GM12873 (cell line): ENCODE data around the gene TDRD9.

Experiments used
- TF ChIP-seq, protein P1 (sequence below): IDR thresholded peaks from 2 replicates; pipeline ENCODE4 v1.5.1; 2012; ENCODE audit warnings: low read depth, mild to moderate bottlenecking, moderate library complexity, low read length, control low read depth; ENCODE audit not compliant: insufficient read depth; ENCODE audit errors: missing control alignments

Gene TDRD9

DNA sequence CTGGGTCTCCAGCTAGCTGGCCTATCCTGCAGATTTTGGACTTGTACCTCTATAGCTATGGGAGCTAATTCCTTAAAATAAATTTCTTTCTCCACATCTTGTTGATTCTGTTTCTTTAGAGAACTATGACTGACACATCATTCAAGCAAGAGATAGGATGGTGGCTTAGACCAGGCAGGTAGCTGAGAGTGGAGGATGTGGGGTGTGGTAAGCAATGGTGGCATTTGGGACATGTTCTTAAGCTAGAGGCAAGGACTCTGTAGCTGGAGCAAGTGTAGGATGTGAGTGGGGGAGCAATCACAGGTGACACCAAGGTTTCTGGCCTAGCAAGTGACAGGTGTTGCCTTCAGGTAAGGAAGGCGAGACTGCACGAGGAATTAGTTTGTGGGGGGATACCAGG is 6.8 kb downstream of the TDRD9 start:
- TF ChIP-seq, protein P1, sequence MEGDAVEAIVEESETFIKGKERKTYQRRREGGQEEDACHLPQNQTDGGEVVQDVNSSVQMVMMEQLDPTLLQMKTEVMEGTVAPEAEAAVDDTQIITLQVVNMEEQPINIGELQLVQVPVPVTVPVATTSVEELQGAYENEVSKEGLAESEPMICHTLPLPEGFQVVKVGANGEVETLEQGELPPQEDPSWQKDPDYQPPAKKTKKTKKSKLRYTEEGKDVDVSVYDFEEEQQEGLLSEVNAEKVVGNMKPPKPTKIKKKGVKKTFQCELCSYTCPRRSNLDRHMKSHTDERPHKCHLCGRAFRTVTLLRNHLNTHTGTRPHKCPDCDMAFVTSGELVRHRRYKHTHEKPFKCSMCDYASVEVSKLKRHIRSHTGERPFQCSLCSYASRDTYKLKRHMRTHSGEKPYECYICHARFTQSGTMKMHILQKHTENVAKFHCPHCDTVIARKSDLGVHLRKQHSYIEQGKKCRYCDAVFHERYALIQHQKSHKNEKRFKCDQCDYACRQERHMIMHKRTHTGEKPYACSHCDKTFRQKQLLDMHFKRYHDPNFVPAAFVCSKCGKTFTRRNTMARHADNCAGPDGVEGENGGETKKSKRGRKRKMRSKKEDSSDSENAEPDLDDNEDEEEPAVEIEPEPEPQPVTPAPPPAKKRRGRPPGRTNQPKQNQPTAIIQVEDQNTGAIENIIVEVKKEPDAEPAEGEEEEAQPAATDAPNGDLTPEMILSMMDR: no peak

DNA sequence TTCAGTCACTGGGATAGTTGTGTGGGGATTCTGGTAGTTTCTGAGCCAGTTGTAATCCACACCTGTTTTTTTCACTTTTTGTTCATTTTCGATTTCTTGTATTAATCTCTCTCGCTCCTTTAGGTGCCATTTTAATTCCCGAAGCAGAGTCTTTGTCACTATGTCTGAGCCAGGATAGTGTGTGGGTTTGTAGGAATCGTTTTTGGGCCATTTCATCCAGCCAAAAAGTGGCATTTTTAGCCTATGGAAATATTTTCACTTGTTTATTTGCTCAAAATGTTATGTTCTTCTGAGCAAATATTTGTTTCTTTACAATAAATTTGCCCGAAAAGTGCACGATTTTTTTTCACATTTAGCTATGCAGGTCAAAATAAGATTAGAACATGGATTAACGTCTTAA is 13.2 kb downstream of the TDRD9 start:
- TF ChIP-seq, protein P1: no peak

DNA sequence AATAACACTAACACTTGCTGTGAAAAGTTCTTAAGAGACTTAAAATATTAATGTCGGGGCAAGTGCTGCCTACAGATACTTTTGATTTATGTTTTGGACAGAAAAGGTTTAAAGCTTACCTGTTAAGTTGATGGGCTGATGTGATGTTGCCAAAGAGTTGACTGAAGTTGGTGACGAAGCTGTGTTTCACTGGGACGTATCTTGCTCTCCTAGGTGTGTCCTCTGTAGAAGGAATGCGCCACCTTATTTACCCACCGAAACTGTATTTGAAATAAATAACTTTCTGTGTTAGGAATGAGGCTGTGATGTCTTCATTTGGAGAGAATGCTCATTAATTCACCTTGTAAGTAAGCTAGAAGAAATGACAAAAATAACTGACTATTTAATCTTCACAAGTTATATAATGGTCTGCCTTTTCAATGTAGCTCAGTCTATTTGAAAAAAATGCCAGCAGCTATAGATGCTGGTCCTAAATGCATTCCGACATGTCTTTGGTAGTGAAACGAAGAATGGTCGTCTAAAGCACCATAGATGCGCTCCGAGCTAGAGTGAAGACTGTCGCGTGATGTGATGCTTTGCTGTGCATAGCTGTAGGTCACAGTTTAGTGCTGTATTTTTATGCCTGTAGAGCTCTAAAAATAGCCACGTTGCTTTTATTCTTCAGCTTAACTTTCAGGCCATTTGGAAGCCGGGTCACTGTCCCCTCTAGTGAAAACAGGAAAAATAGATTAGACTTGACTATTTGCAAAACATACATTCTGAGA is 13.9 kb downstream of the TDRD9 start, which contains the start of gene RD3L:
Gene RD3L (minus strand): TSS at position 557 of the 764 bp plus-strand sequence. CDS start 834 bp downstream, outside the sequence.
- TF ChIP-seq, protein P1: no peak

DNA sequence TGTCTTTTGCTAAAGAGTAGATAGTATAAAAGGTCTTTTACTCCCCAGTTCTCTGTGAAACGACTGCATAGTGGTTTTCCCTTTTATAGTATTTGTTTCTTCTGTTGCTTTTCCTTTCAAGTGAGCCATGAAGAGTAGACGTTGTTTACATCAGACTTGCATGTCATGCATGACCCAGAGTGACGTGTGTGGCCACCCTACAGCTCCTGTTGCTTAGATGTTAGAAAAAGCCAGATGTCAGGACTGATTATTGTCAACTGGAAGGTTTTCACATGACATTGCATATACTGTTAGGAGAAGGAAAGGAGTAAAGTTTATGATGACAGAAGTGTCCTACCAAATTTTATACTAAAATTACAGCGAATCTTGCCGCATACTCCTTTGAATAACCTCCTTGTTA is 15.4 kb downstream of the TDRD9 start:
- TF ChIP-seq, protein P1: no peak

DNA sequence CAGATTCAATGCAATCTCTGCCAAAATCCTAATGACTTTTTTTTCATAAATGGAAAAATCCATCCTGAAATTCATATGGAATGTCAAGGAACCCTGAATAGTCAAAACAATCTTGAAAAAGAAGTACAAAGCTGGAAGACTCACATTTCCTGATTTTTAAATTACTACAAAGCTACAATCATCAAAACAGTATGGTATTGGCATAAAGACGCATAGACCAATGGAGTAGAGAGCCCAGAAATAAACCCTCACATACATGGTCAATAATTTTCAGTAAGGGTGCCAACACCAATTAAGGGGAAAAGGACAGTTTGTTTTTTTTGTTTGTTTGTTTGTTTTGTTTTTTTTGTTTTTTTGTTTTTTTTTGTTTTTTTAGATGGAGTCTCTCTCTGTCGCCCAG is 18.7 kb downstream of the TDRD9 start:
- TF ChIP-seq, protein P1: no peak

DNA sequence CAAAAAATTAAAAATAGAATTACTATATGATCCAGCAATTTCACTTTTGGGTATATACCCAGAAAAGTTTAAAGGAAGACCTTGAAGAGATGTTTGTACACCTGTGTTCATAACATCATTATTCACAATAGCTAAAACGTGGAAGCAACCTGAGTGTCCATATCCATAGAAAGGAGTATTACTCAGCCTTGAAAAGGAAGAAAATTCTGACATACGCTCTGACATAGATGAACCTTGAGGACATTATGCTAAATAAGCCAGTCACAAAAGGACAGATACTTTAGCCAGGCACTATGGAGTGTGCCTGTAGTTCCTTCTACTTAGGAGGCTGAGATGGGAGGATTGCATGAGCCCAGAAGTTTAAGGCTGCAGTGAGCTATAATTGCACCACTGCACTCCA is 20.2 kb downstream of the TDRD9 start:
- TF ChIP-seq, protein P1: no peak

DNA sequence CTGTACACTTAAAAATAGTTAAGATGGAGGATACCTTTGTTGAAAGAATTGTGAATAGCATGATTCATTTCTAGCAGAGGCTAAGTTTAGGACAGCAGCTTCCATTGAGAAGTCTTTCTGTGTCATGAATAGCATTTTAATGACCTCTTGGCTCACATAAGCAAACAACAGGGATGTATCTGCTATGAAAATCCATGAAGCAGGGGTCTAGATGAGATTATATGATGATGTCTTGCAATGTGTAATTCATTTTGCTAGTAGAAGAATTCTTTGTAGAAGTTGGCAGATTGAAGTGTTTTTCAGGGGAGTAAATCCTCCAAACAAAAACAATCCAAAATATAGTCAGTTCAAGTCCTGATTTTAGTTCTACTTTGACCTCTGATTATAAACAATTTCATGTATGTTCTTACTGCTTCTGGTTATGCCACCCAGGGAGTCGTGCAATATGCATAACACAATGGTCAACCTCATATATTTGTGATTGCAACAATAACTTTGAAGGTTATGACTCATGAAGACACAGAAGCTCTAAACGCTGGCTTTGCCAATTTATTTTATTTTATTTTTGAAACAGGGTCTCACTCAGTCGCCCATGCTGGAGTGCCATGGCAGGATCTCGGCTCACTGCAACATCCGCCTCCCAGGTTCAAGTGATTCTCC is 21.0 kb downstream of the TDRD9 start:
- TF ChIP-seq, protein P1: no peak
